ENCODE results near the gene ENTHD1. TPM values are rescaled to one million over a fixed set of nuclear protein-coding genes. Genes with fewer than 3 reads are reported as not detected.
A peak's percentile ranks its signal among the peaks of the same experiment; 100 is the strongest.

ENTHD1 gene
- total and polyA plus RNA-seq, 8 donors: 0.16 TPM; not detected in 7

GRCh38 chr22:39935612-39936011 lies 42.1 kb upstream of the ENTHD1 start:
- Histone ChIP-seq H3K4me3 (no peak overlapping the region), H3K4me1 (peaks cover 0 to 18% of the 10 kb centered on the region in 2 donors), H3K36me3 (no peaks in the 10 kb centered on the region), H3K27ac (no peak overlapping the region), H3K9me3 (no peaks in the 10 kb centered on the region), H3K27me3 (peaks cover 0 to 82% of the 10 kb centered on the region in 2 donors)
- DNase-seq (no peak), ATAC-seq (no peak)
- TF ChIP-seq CTCF (IDR thresholded peaks at IDR 0.05): no peak
- intact Hi-C loops (cut with DNase I): no loop called here

- no peak for ATAC-seq
- Histone ChIP-seq H3K9me3 (no peaks in the 10 kb centered on the region), H3K36me3 (no peaks in the 10 kb centered on the region), H3K4me1 (peaks cover 0 to 23% of the 10 kb centered on the region in 2 donors), H3K4me3 (no peak overlapping the region), H3K27ac (no peak overlapping the region), H3K27me3 (peaks cover 0 to 87% of the 10 kb centered on the region in 2 donors)
- DNase-seq: no peak
- TF ChIP-seq CTCF (IDR thresholded peaks at IDR 0.05): no peak
- intact Hi-C loops (cut with DNase I): no loop called here
Measured at GRCh38 chr22:39935116-39935515, 41.6 kb upstream of the ENTHD1 start.

GRCh38 chr22:39933741-39934140 lies 40.2 kb upstream of the ENTHD1 start:
- Histone ChIP-seq H3K9me3 (no peaks in the 10 kb centered on the region), H3K27me3 (peaks cover 0 to 88% of the 10 kb centered on the region in 2 donors), H3K4me1 (peaks cover 0 to 33% of the 10 kb centered on the region in 2 donors), H3K36me3 (no peaks in the 10 kb centered on the region), H3K4me3 (no peak overlapping the region), H3K27ac (no peak overlapping the region)
- DNase-seq (no peak), ATAC-seq (no peak)
- intact Hi-C loops (cut with DNase I): no loop called here
- no peak for TF ChIP-seq CTCF (IDR thresholded peaks at IDR 0.05)

GRCh38 chr22:39932918-39933649 lies 39.5 kb upstream of the ENTHD1 start:
- peaks cover 0 to 37% of the 10 kb centered on the region in 2 donors for H3K4me1 ChIP-seq
- no peak overlapping the region for H3K4me3 ChIP-seq
- H3K9me3 ChIP-seq: no peaks in the 10 kb centered on the region
- intact Hi-C loops (cut with DNase I): no loop called here
- peaks cover 0 to 87% of the 10 kb centered on the region in 2 donors for H3K27me3 ChIP-seq
- no peaks in the 10 kb centered on the region for H3K36me3 ChIP-seq
- peak; percentile 32 to 58 for TF ChIP-seq CTCF (IDR thresholded peaks at IDR 0.05)
- no peak for DNase-seq
- peak; percentile 39 for ATAC-seq
- H3K27ac ChIP-seq: no peak overlapping the region

- Histone ChIP-seq H3K9me3 (no peaks in the 10 kb centered on the region), H3K4me3 (no peak overlapping the region), H3K4me1 (peaks cover 0 to 45% of the 10 kb centered on the region in 2 donors), H3K27ac (no peak overlapping the region), H3K36me3 (no peaks in the 10 kb centered on the region), H3K27me3 (peaks cover 5 to 86% of the 10 kb centered on the region in 2 donors)
- no peak for DNase-seq
- intact Hi-C loops (cut with DNase I): no loop called here
- no peak for ATAC-seq
- TF ChIP-seq CTCF (IDR thresholded peaks at IDR 0.05): no peak
Measured at GRCh38 chr22:39932166-39932565, 38.6 kb upstream of the ENTHD1 start.
